ENCODE measurements around the gene KIF21A. TPM values are rescaled to one million over a fixed set of nuclear protein-coding genes. Genes with fewer than 3 reads are reported as not detected.
"Not testable (repeated sequence)": the region's sequence is repeated elsewhere in the genome, so short reads cannot be mapped to it uniquely, and the experiment has no call there.

Gene KIF21A
- total RNA-seq, 4 donors from 2014 or later: 22.5 to 65.5 (median 33.5) TPM

DNA sequence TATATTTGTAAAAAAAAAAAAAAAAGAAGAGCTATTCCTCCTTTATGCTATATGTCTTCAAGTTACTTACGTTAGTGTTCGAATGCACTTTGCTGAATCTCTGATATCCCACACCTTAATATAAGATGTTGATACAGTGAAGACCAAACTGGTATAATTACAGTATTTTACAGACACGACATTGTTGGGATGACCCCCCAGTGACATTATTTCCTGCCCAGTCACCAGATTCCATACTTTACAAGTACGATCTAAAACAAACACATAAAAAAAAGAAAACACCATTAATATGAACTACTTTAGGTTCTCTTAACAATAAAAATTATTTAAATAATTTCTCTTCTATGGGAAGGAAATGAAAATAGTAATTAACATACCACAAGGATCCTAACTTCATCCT, 133.4 kb downstream of the KIF21A start:
- TF ChIP-seq, protein P1, sequence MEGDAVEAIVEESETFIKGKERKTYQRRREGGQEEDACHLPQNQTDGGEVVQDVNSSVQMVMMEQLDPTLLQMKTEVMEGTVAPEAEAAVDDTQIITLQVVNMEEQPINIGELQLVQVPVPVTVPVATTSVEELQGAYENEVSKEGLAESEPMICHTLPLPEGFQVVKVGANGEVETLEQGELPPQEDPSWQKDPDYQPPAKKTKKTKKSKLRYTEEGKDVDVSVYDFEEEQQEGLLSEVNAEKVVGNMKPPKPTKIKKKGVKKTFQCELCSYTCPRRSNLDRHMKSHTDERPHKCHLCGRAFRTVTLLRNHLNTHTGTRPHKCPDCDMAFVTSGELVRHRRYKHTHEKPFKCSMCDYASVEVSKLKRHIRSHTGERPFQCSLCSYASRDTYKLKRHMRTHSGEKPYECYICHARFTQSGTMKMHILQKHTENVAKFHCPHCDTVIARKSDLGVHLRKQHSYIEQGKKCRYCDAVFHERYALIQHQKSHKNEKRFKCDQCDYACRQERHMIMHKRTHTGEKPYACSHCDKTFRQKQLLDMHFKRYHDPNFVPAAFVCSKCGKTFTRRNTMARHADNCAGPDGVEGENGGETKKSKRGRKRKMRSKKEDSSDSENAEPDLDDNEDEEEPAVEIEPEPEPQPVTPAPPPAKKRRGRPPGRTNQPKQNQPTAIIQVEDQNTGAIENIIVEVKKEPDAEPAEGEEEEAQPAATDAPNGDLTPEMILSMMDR (IDR thresholded peaks at IDR 0.05): no peak
- ATAC-seq (ENCODE audit: low FRiP score): no peak

DNA sequence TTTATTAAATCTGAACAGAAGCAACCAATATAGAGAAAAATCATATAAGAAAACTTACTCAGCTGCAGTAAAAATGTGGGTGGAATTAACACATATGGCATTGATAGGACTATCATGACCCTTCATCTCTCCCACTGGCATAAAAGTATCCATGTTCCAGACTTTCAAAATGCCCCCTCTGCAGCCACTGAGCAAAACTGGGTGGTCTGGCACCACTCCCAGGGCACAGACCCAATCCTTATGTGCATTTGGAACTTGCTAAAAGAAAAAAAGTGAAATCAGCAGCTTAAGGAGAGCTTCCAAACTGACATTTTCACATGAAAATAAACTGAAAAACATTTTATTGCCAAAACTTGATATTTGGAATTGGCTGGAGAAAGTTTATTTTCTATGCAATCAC, 141.5 kb downstream of the KIF21A start:
- TF ChIP-seq, protein P1 (IDR thresholded peaks at IDR 0.05): no peak
- DNase-seq (ENCODE audit: low spot score): no peak
- ATAC-seq (ENCODE audit: low FRiP score): no peak

More for the DNA sequence above, 133.4 kb downstream of the KIF21A start:
- DNase-seq (ENCODE audit: low spot score): no peak

DNA sequence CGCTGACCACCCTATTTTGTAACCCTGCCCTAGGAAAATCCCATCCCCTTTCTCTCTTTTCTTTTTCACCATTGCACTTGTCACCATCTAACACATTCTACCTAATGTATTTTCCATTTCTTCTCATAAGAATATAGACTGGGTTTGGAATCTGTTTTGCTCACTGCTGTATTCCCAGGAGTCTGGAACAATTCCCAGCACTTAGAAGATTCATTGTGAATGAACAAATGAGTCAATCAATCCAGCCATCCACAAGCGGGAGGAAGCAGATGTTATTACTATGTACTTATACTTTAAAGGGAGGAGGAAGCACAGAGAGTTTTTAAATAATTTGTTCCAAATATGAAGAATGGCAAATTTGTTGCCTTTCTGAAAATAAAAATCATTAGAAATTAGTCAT, 142.1 kb downstream of the KIF21A start:
- DNase-seq (ENCODE audit: low spot score) (no peak), ATAC-seq (ENCODE audit: low FRiP score) (no peak)
- TF ChIP-seq, protein P1 (IDR thresholded peaks at IDR 0.05): no peak

DNA sequence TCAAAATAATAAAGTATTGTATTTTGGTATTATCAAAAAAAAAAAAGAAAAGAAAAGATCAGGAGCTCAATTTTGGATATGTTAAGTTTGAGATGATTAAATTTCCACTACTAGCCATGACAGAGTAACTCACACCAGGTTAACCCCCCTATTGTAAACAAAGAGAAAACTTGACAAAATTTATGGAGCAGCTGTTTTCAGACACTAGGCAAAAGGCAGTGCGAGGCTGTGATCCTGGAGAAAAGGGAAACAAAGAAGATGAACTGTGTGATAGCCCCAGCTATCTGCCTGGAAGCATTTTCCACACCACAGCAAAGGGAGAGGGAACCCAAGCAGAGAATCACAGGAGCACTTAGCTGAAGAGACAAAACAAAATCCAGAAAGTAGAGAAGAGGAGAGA, 145.0 kb downstream of the KIF21A start:
- ATAC-seq (ENCODE audit: low FRiP score) (no peak), DNase-seq (ENCODE audit: low spot score) (no peak)
- TF ChIP-seq, protein P1 (IDR thresholded peaks at IDR 0.05): no peak

DNA sequence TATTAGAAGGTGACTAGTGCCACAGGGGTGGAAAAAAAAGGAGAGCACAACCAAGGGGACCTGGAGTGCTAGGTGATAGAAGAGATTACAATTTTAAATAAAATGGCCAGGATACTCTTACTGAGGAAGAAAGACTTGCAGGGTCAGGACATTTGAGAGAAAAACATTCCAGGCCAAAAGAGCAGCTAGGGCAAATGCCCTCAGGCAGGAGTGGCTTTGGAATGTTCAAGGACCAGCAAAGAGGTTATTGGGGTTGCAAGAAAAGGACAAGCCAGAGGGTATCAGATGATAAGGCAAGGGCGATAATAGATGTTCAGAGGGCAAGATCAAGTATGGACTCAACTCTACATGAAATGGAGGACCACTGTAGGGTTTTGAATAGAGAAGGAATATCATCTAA, 146.4 kb downstream of the KIF21A start:
- no peak for DNase-seq (ENCODE audit: low spot score)
- TF ChIP-seq, protein P1 (IDR thresholded peaks at IDR 0.05): no peak
- ATAC-seq (ENCODE audit: low FRiP score): no peak

DNA sequence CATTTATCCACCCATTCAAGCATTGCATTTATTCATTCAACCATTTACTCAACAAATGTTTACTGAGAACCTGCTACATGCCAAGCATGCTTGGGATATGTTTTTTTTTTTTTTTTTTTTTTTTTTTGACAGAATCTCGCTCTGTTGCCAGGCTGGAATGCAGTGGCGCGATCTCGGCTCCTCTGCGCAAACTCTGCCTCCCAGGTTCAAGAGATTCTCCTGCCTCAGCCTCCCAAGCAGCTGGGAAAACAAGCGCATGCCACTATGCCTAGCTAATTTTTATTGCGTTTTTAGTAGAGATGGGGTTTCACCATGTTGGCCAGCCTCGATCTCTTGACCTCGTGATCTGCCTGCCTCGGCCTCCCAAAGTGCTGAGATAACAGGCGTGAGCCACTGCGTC, 147.3 kb downstream of the KIF21A start:
- not testable (repeated sequence) for DNase-seq (ENCODE audit: low spot score); ATAC-seq (ENCODE audit: low FRiP score)

DNA sequence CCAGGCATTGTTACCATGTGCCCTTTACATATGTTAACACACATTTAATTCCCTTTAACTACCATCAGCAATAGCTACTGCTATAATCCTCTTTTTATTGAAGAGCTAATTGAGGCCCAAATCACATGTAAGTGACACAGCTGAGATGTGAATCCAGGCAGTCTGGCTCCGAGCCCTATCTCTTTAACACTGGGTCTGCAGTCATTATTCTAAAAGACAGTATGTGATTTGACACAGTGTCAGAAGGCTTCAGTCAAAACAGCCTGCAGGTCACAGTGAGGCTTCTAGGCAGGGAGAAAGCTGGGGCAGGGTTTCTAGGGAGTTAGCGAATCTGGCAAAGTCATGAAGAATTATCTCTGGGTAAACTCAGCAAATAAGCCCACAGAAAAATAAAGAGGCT, 148.2 kb downstream of the KIF21A start:
- DNase-seq (ENCODE audit: low spot score) (no peak), ATAC-seq (ENCODE audit: low FRiP score) (peak; percentile 32)
- TF ChIP-seq, protein P1 (IDR thresholded peaks at IDR 0.05): no peak

DNA sequence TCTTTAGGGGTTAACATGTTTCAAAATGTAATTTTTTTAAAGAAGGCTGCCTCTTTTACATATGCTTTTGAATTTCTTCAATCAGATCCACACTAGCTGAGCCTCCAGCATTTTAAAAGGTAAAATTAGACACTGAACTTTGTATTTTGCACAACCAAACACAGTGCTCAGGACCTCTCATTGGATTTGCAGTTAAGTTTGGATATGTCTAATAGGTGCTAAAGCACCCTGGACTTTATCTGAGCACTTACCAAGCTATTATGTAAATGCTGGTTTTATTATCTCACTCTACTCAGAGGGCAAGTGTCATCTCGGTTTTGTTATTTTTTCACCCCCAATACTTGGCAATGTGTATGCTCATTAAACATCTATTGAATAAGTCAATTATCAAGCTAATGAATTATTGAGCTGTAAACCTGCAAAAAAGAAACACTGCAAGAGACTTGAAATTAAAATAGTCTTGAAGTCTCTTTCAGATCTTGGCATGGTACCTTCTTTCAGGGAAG, 150.7 kb downstream of the KIF21A start:
- ATAC-seq (ENCODE audit: low FRiP score) (no peak), DNase-seq (ENCODE audit: low spot score) (no peak)
- TF ChIP-seq, protein P1 (IDR thresholded peaks at IDR 0.05): no peak
